GM21515 (cell line): ENCODE data around the gene DQX1.
"Not testable (repeated sequence)": the region's sequence is repeated elsewhere in the genome, so short reads cannot be mapped to it uniquely, and the experiment has no call there.

Experiments used
- ATAC-seq: cut with Tn5 transposase; IDR thresholded peaks from one replicate; pipeline ENCODE4 v1.9.1; 2021; ENCODE audit not compliant: unreplicated experiment

Gene DQX1

DNA sequence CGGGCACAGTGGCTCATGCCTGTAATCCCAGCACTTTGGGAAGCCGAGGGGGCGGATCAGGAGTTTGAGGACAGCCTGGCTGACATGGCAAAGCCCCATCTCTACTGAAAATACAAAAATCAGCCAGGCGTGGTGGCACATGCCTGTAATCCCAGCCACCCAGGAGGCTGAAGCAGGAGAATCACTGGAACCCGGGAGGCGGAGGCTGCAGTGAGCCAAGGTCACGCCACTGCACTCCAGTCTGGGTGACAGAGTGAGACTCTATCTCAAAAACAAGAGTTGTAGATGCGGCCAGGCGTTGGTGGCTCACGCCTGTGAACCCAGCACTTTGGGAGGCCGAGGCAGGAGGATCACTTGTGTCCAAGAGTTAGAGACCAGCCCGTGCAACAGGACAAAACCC lies 55.3 kb downstream of the DQX1 start:
- ATAC-seq: not testable (repeated sequence)
